GM12891 (cell line): ENCODE results near the gene ARSB.
"Not testable (repeated sequence)": the region's sequence is repeated elsewhere in the genome, so short reads cannot be mapped to it uniquely, and the experiment has no call there.

ENCODE experiments used
- DNase-seq: peaks from one replicate; pipeline ENCODE4 v3.0.0; 2011; ENCODE audit warnings: low spot score; ENCODE audit not compliant: insufficient read length
- FAIRE-seq: peaks from 2 replicates; lab custom pipeline; 2011; peaks lifted over from hg19 to GRCh38; lab: Jason Lieb, UNC
- PAX5 ChIP-seq: IDR thresholded peaks from 2 replicates; pipeline ENCODE4 v1.6.1; 2011; ENCODE audit warnings: low read length, moderate library complexity, mild to moderate bottlenecking; ENCODE audit not compliant: insufficient read depth, severe bottlenecking
- POLR2A ChIP-seq: IDR thresholded peaks from 2 replicates; pipeline ENCODE4 v1.6.1; 2011; ENCODE audit warnings: low read depth, low read length, control low read depth
- POLR2AphosphoS5 ChIP-seq: IDR thresholded peaks from 2 replicates; pipeline ENCODE4 v1.6.1; 2011; ENCODE audit warnings: low read depth, low read length, control low read depth
- POU2F2 ChIP-seq: IDR thresholded peaks from 2 replicates; pipeline ENCODE4 v1.6.1; 2011; ENCODE audit warnings: low read depth, mild to moderate bottlenecking, control low read depth, low read length, moderate library complexity
- SPI1 ChIP-seq: IDR thresholded peaks from 2 replicates; pipeline ENCODE4 v1.6.1; 2011; ENCODE audit warnings: low read depth, low read length, control low read depth
- TAF1 ChIP-seq: IDR thresholded peaks from 2 replicates; pipeline ENCODE4 v1.6.1; 2011; ENCODE audit warnings: low read depth, low read length, control low read depth

Gene ARSB

GRCh38 chr5:79002374-79002773, 17.3 kb upstream of the ARSB start:
- TF ChIP-seq TAF1 (no peak), PAX5 (no peak), POLR2AphosphoS5 (no peak), SPI1 (no peak), POU2F2 (no peak), POLR2A (no peak)
- FAIRE-seq, result no peak
- no peak for DNase-seq

DNA sequence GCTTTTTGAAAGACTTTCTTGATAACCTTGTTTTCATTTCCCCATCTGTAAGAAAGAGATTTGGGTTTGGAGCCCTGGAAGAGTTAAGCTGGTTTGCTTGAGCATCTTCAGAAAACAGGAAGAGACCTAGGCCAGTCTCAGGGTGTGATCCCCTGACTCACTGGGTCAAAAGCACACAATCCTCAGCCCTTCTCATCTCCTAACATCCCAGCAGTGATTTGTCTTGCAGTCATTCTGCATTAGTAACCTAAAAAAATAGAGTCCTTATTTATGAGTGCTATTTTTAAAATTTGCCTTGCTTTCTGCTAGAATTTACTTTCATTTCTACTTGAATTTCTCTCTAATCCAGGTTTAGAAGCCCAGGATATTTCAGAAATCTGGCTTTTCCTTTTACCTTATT, 16.4 kb upstream of the ARSB start:
- no peak for DNase-seq
- no peak for FAIRE-seq
- no peak for TF ChIP-seq POLR2AphosphoS5
- no peak for TF ChIP-seq PAX5
- TF ChIP-seq SPI1, result no peak; the same call in 1 of the 2 replicates
- TF ChIP-seq POLR2A, result no peak
- no peak for TF ChIP-seq POU2F2
- TF ChIP-seq TAF1, result no peak

- DNase-seq (no peak), FAIRE-seq (no peak)
- TF ChIP-seq POLR2A, result no peak
- TF ChIP-seq POU2F2, result no peak
- TF ChIP-seq PAX5, result no peak
- no peak for TF ChIP-seq SPI1
- TF ChIP-seq TAF1, result no peak
- TF ChIP-seq POLR2AphosphoS5, result no peak
These were observed 12.0 kb upstream of the ARSB start for GRCh38 chr5:78997090-78997489.

DNA sequence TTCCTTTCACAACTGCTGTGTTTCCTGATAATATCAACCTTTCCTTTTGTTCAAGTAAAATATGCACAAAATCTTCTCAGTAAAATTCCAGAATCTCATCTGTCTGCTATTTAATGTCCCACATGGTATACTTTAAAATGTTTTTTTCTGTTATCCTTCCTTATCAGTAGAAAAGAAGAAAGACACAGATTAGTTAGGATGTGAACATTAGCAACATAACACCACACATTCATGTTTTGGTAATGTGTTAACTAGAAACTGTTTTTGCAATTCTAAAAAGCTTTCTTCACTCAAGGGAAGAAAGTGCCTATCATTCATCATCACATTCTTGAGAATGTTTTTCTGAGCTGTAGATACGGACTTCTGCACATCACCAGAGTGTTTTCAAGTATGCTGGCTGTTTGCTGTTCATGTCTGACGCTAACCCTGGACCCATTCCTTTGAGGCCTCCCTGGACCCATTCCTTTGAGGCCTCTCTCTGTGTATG, 10.5 kb upstream of the ARSB start:
- FAIRE-seq (no peak), DNase-seq (no peak)
- TF ChIP-seq TAF1 (no peak), POLR2AphosphoS5 (no peak), POLR2A (no peak)

GRCh38 chr5:78993165-78993564, 8.1 kb upstream of the ARSB start:
- DNase-seq, result no peak
- FAIRE-seq, result peak; percentile 47
- no peak for TF ChIP-seq POLR2AphosphoS5
- TF ChIP-seq TAF1, result no peak
- TF ChIP-seq SPI1, result peak; percentile 33; the same call in 1 of the 2 replicates

DNA sequence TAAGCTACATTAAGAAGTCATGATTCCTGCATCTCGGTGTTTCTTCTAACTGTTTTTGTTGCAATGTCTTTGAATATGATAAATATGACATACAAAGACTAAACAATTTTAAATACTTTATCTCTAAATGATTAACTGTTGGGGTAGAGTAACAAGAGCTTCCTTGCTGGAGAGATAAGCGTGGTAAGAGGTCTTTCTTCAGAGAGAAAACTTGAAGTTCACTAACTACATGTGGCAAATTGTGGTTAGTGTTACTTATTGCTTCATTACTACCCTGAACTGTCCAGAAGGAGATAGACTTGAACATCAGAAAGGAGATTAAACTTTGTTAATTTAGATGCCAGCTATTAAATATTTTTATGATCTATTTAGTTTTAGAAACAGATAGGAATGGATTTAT, 7.0 kb upstream of the ARSB start:
- no peak for DNase-seq
- TF ChIP-seq SPI1 (no peak), POLR2A (no peak), POLR2AphosphoS5 (no peak)
- FAIRE-seq, result no peak

GRCh38 chr5:78989080-78989479, 4.0 kb upstream of the ARSB start:
- DNase-seq (no peak), FAIRE-seq (no peak)
- TF ChIP-seq POLR2A (no peak), POLR2AphosphoS5 (no peak), SPI1 (no peak), PAX5 (no peak), POU2F2 (no peak), TAF1 (no peak)

- peak; percentile 77 for TF ChIP-seq POLR2AphosphoS5
- TF ChIP-seq PAX5, result no peak
- TF ChIP-seq TAF1, result no peak
- 0 out of 2 replicates have a peak, but pooled peaks have one; percentile 22 for TF ChIP-seq POLR2A
- peak; percentile 94 for TF ChIP-seq POU2F2
- peak; percentile 51 for TF ChIP-seq SPI1
- DNase-seq (no peak), FAIRE-seq (peak; percentile 91)
These were observed 664 bp upstream of the ARSB start for GRCh38 chr5:78985725-78986223.

GRCh38 chr5:78984439-78985115, 533 bp downstream of the ARSB start:
- FAIRE-seq (peak; percentile 89), DNase-seq (peak; percentile 75)
- TF ChIP-seq TAF1, result peak; percentile 17; the same call in 1 of the 2 replicates
- TF ChIP-seq PAX5, result no peak

DNA sequence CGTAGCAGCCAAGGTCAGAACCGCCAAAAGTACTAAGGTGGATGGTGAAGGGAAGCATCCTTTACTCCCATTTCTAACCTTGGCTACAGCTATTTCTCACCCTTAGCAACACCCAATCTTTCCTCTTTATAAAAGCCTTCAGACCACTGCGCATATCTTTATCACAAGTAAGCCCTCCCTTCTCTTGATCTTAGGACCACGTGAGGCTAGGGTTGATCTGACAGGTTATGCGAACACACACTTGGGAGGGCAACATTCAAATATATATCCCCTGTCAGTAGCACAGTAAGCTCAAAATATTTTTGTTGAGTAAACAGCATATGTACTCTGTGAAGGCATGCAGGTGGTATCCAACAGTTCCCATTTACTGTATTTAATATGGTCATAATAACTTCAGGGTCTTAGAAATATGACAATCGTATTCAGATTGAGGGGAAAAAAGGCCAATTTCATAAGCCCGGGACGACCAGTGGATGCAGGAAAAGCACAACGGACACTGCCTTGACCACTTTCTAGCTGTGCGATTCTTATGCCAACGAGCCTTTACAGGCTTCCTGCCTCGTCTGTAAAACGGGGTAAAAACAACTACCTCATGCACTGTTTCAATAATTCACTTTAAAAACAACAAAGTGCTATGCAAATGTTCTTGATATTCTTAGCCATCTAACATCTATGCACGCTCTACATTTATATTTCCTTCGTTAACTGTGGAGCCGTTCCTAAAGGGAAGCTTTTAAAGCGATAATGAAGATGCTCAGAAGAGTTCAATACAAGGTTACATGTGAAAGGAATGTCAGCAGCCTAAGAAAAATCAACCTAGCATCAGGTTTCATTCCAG, 1.3 kb downstream of the ARSB start:
- DNase-seq (no peak), FAIRE-seq (peak; percentile 84)
- TF ChIP-seq PAX5 (no peak), POLR2A (no peak), POLR2AphosphoS5 (no peak)

- DNase-seq, FAIRE-seq: not testable (repeated sequence)
These were observed 1.9 kb downstream of the ARSB start for GRCh38 chr5:78983194-78983593.
